Keratinocyte (primary cell): ENCODE data around the gene SLC7A1. TPM values are rescaled to one million over a fixed set of nuclear protein-coding genes. Genes with fewer than 3 reads are reported as not detected.

Experiments used
- DNase-seq: peaks from one replicate; pipeline ENCODE4 v3.0.0-alpha.2; 2011; ENCODE audit warnings: low read depth, missing footprints, low spot score
- FAIRE-seq: peaks from 2 replicates; lab custom pipeline; 2011; peaks lifted over from hg19 to GRCh38; lab: Jason Lieb, UNC
- H2AFZ ChIP-seq: 2 replicates; pipeline ENCODE4 v1.6.0; 2012; ENCODE audit warnings: low read length, control low read depth, inconsistent platforms; ENCODE audit not compliant: control insufficient read depth
- H3K27ac ChIP-seq: 2 replicates; pipeline ENCODE4 v1.5.1; 2011; ENCODE audit warnings: low read length; ENCODE audit not compliant: control insufficient read depth, insufficient read depth
- H3K27me3 ChIP-seq: 3 replicates; pipeline ENCODE4 v1.6.0; 2011; ENCODE audit warnings: low read length; ENCODE audit not compliant: control insufficient read depth, insufficient read depth; ENCODE audit errors: extremely low read depth
- H3K36me3 ChIP-seq, 2 experiments: 2 replicates in 1 of 2; 3 replicates in 1 of 2; pipeline ENCODE4 v1.5.1; 2011; ENCODE audit warnings: low read length in 2 of 2, mild to moderate bottlenecking in 1 of 2; ENCODE audit not compliant: control insufficient read depth in 2 of 2, insufficient read depth in 2 of 2; ENCODE audit errors: extremely low read depth in 1 of 2
- H3K4me1 ChIP-seq: 3 replicates; pipeline ENCODE4 v1.5.1; 2011; ENCODE audit warnings: low read length; ENCODE audit not compliant: control insufficient read depth, insufficient read depth; ENCODE audit errors: extremely low read depth
- H3K4me2 ChIP-seq: 3 replicates; pipeline ENCODE4 v1.6.0; 2011; ENCODE audit warnings: low read depth, low read length; ENCODE audit not compliant: control insufficient read depth, insufficient read depth; ENCODE audit errors: extremely low read depth
- H3K4me3 ChIP-seq, 3 experiments: fragments of 200-600 bp in 1 of 3; sonication (generic) in 1 of 3; 2 replicates in 2 of 3; 3 replicates in 1 of 3; pipeline ENCODE4 v1.5.1; 2011 to 2016; ENCODE audit warnings: low read length in 3 of 3, mild to moderate bottlenecking in 3 of 3, control low read depth in 2 of 3, inconsistent platforms in 1 of 3, low read depth in 1 of 3, mixed read lengths in 1 of 3, mixed run types in 1 of 3, moderate library complexity in 1 of 3; ENCODE audit not compliant: control insufficient read depth in 2 of 3, insufficient read depth in 2 of 3; ENCODE audit errors: extremely low read depth in 1 of 3
- H3K79me2 ChIP-seq: 2 replicates; pipeline ENCODE4 v1.6.0; 2012; ENCODE audit warnings: low read length; ENCODE audit not compliant: control insufficient read depth, insufficient read depth
- H3K9ac ChIP-seq: 3 replicates; pipeline ENCODE4 v1.6.0; 2011; ENCODE audit warnings: low read length; ENCODE audit not compliant: control insufficient read depth, insufficient read depth; ENCODE audit errors: extremely low read depth
- H3K9me1 ChIP-seq: 3 replicates; pipeline ENCODE4 v1.6.0; 2011; ENCODE audit warnings: low read length; ENCODE audit not compliant: control insufficient read depth, insufficient read depth; ENCODE audit errors: extremely low read depth
- H3K9me3 ChIP-seq: 2 replicates; pipeline ENCODE4 v1.5.1; 2012; ENCODE audit warnings: low read depth, low read length; ENCODE audit not compliant: control insufficient read depth
- H4K20me1 ChIP-seq: 3 replicates; pipeline ENCODE4 v1.6.0; 2011; ENCODE audit warnings: low read length; ENCODE audit not compliant: control insufficient read depth, insufficient read depth; ENCODE audit errors: extremely low read depth
- EZH2 ChIP-seq: IDR thresholded peaks from one replicate; pipeline ENCODE4 v1.6.1; 2012; ENCODE audit warnings: inconsistent platforms, mild to moderate bottlenecking, low read length, moderate library complexity
- dilution Hi-C: fragments of 300-500 bp; cut with MboI; formaldehyde crosslinking; loops from one replicate; pipeline ENCODE4 v1.7.0; 2020; ENCODE audit warnings: low sequenced_read_pairs; ENCODE audit not compliant: extremely low pct_ligation_motif_present
- polyA plus RNA-seq, 5 experiments: library from polyadenylated mRNA; depleted of rRNA in 3 of 5; stranded (reverse) in 3 of 5; stranded (forward) in 1 of 5; unstranded in 1 of 5; fragments of >200 nt; gene quantifications; 1 replicate in 1 of 5; 2 replicates in 3 of 5; 3 replicates in 1 of 5; pipeline versions ENCODE4 v1.2.1 to v1.2.3, GENCODE V29; 2011 to 2012; ENCODE audit warnings: missing spikeins in 2 of 5, low read depth in 1 of 5, low replicate concordance in 1 of 5
- TF ChIP-seq, protein P1 (sequence below), 3 experiments: IDR thresholded peaks in 1 of 3; conservative IDR thresholded peaks in 1 of 3; optimal IDR thresholded peaks in 1 of 3; 2 replicates in 2 of 3; 3 replicates in 1 of 3; pipeline versions ENCODE3 to v1.5.1; 2011; ENCODE audit warnings: low read length in 3 of 3, mild to moderate bottlenecking in 3 of 3, moderate library complexity in 2 of 3, control low read depth in 1 of 3, inconsistent platforms in 1 of 3; ENCODE audit not compliant: insufficient read depth in 2 of 3; ENCODE audit errors: extremely low read depth in 1 of 3

SLC7A1 gene
- polyA plus RNA-seq, 1 donor (not counting 4 experiments of a cell fraction or from before 2014, with no cell fraction given), result 41.5 TPM

DNA sequence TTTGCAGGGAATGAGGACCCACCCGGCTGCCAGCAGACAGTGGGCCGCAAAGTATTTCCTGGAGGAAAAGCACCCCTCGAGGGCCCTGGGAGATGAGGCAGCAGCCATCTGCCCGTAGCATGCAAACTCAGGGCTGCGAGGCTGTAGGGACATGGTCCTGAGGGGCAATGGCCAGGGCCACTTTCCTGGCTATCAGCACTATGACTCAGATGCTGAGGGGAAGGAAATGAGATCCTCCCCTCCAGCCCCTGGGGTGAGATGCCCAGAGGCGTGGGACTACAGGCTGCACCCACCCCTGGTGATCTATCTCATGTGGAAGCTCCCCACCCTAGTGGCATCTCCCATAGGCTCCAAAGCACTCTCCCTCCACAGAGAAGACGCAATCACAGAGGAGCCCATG lies 80.1 kb downstream of the SLC7A1 start:
- no peaks in the 10 kb centered on the region for H3K4me1 ChIP-seq
- no peak overlapping the region for H2AFZ ChIP-seq
- FAIRE-seq (no peak), DNase-seq (no peak)
- no peak overlapping the region for H3K4me3 ChIP-seq
- TF ChIP-seq, protein P1, sequence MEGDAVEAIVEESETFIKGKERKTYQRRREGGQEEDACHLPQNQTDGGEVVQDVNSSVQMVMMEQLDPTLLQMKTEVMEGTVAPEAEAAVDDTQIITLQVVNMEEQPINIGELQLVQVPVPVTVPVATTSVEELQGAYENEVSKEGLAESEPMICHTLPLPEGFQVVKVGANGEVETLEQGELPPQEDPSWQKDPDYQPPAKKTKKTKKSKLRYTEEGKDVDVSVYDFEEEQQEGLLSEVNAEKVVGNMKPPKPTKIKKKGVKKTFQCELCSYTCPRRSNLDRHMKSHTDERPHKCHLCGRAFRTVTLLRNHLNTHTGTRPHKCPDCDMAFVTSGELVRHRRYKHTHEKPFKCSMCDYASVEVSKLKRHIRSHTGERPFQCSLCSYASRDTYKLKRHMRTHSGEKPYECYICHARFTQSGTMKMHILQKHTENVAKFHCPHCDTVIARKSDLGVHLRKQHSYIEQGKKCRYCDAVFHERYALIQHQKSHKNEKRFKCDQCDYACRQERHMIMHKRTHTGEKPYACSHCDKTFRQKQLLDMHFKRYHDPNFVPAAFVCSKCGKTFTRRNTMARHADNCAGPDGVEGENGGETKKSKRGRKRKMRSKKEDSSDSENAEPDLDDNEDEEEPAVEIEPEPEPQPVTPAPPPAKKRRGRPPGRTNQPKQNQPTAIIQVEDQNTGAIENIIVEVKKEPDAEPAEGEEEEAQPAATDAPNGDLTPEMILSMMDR (optimal IDR thresholded peaks at IDR 0.05 in 1 of 3, IDR thresholded peaks at IDR 0.05 in 1 of 3, conservative IDR thresholded peaks at IDR 0.05 in 1 of 3; ENCODE audit: extremely low read depth in 1 of 3, insufficient read depth in 2 of 3, low read length in 3 of 3), result no peak
- no peak for TF ChIP-seq EZH2
- H3K9me3 ChIP-seq, result no peaks in the 10 kb centered on the region
- no peak overlapping the region for H3K4me2 ChIP-seq
- H3K36me3 ChIP-seq, result peaks cover 78 to 79% of the 10 kb centered on the region in 2 experiments
- peaks cover 10% of the 10 kb centered on the region for H3K79me2 ChIP-seq
- H3K27ac ChIP-seq, result no peak overlapping the region
- H4K20me1 ChIP-seq, result peaks cover 8% of the 10 kb centered on the region
- no peaks in the 10 kb centered on the region for H3K9me1 ChIP-seq
- H3K27me3 ChIP-seq, result no peaks in the 10 kb centered on the region
- dilution Hi-C loops, result no loop called here
- H3K9ac ChIP-seq, result no peak overlapping the region

DNA sequence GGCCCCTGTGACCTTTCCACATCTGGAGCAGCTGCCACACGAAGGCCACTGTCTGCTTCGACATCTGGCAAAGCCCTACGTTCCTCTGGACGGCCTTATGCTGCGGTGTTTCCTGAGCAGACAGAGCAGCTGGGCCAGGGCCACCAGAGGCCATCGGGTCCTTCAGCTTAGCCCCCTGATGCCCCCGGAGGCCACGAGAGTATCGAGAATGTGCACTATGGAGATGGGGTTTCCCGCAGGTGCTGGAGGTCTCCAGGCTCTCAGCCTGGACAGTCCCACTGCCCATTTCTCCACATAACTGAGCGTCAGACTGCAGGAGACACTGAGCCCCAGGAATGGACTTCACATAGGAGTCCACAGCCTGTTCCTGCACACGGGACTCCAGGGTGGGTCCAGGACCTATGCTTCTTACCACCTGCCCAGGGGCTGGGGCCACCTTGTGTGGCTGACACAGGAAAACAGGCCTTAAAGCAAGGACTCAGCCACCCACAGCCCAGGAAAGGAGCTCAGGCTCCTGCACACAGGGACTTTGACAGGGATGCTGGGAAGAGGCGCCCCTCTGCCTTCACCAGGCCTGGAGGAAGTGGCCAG lies 80.7 kb downstream of the SLC7A1 start:
- Histone ChIP-seq H3K79me2 (peaks cover 5% of the 10 kb centered on the region), H3K36me3 (peaks cover 73 to 75% of the 10 kb centered on the region in 2 experiments), H2AFZ (no peak overlapping the region), H3K4me1 (no peaks in the 10 kb centered on the region), H3K9ac (no peak overlapping the region), H3K4me3 (no peak overlapping the region), H3K27me3 (no peaks in the 10 kb centered on the region), H3K27ac (no peak overlapping the region), H3K4me2 (no peak overlapping the region), H3K9me3 (no peaks in the 10 kb centered on the region), H4K20me1 (peaks cover 5% of the 10 kb centered on the region), H3K9me1 (no peaks in the 10 kb centered on the region)
- DNase-seq (no peak), FAIRE-seq (no peak)
- dilution Hi-C loops, result no loop called here
- TF ChIP-seq, protein P1 (optimal IDR thresholded peaks at IDR 0.05 in 1 of 3, IDR thresholded peaks at IDR 0.05 in 1 of 3, conservative IDR thresholded peaks at IDR 0.05 in 1 of 3; ENCODE audit: extremely low read depth in 1 of 3, insufficient read depth in 2 of 3, low read length in 3 of 3), result no peak
- TF ChIP-seq EZH2, result no peak
